HG03025 (cell line): ENCODE data around the gene SCGB2B2.
"Not testable (repeated sequence)": the region's sequence is repeated elsewhere in the genome, so short reads cannot be mapped to it uniquely, and the experiment has no call there.

Experiments
- ATAC-seq: cut with Tn5 transposase; IDR thresholded peaks from one replicate; pipeline ENCODE4 v1.9.1; 2021; ENCODE audit warnings: mild to moderate bottlenecking, moderate library complexity; ENCODE audit not compliant: unreplicated experiment, low FRiP score

SCGB2B2 gene

GRCh38 chr19:34676697-34677385 is at the start of gene SCGB2B2:
SCGB2B2 (minus strand) TSS chr19:34677159; CDS start chr19:34594563, 82,596 bp downstream.
- peak; percentile 44 for ATAC-seq

GRCh38 chr19:34725400-34725799 is 48.4 kb upstream of the SCGB2B2 start:
- no peak for ATAC-seq

GRCh38 chr19:34722353-34722752 is 45.4 kb upstream of the SCGB2B2 start:
- no peak for ATAC-seq

- ATAC-seq, result no peak
Observed at GRCh38 chr19:34715357-34715756, 38.4 kb upstream of the SCGB2B2 start.

GRCh38 chr19:34713262-34713637 is 36.3 kb upstream of the SCGB2B2 start:
- ATAC-seq, result no peak

- no peak for ATAC-seq
Observed at GRCh38 chr19:34712395-34713261, 35.7 kb upstream of the SCGB2B2 start.

- no peak for ATAC-seq
Observed at GRCh38 chr19:34711890-34712289, 34.9 kb upstream of the SCGB2B2 start.

GRCh38 chr19:34707661-34708060 is 30.7 kb upstream of the SCGB2B2 start:
- no peak for ATAC-seq

GRCh38 chr19:34692549-34692948 is 15.6 kb upstream of the SCGB2B2 start:
- no peak for ATAC-seq

- no peak for ATAC-seq
Observed at GRCh38 chr19:34690372-34690771, 13.4 kb upstream of the SCGB2B2 start.

- no peak for ATAC-seq
Observed at GRCh38 chr19:34688592-34688991, 11.6 kb upstream of the SCGB2B2 start.

GRCh38 chr19:34687348-34687747 is 10.4 kb upstream of the SCGB2B2 start:
- ATAC-seq, result no peak

- ATAC-seq, result no peak
Observed at GRCh38 chr19:34686455-34686854, 9.5 kb upstream of the SCGB2B2 start.

- not testable (repeated sequence) for ATAC-seq
Observed at GRCh38 chr19:34685266-34685665, 8.3 kb upstream of the SCGB2B2 start.

- no peak for ATAC-seq
Observed at GRCh38 chr19:34681478-34681877, 4.5 kb upstream of the SCGB2B2 start.

GRCh38 chr19:34678421-34678820 is 1.5 kb upstream of the SCGB2B2 start:
- no peak for ATAC-seq

GRCh38 chr19:34678085-34678412 is 1.1 kb upstream of the SCGB2B2 start:
- ATAC-seq, result no peak

GRCh38 chr19:34677386-34678084 is 576 bp upstream of the SCGB2B2 start, which contains the start of gene ZNF302:
ZNF302 (plus strand) TSS chr19:34677678; CDS start chr19:34678805, 1,127 bp downstream.
- peak; percentile 86 for ATAC-seq

- no peak for ATAC-seq
Observed at GRCh38 chr19:34675919-34676318, 1.0 kb downstream of the SCGB2B2 start.

GRCh38 chr19:34675250-34675649 is 1.7 kb downstream of the SCGB2B2 start:
- ATAC-seq, result no peak

GRCh38 chr19:34673590-34673989 is 3.4 kb downstream of the SCGB2B2 start:
- ATAC-seq, result no peak
